ENCODE results near the gene CALM3.
"Not testable (repeated sequence)": the region's sequence is repeated elsewhere in the genome, so short reads cannot be mapped to it uniquely, and the experiment has no call there.

The CALM3 gene

GRCh38 chr19:46601318-46602224 is at the start of gene CALM3:
Gene CALM3 (plus strand): TSS chr19:46601330. CDS start chr19:46601435, 105 bp downstream.
- DNase-seq, result no peak

DNA sequence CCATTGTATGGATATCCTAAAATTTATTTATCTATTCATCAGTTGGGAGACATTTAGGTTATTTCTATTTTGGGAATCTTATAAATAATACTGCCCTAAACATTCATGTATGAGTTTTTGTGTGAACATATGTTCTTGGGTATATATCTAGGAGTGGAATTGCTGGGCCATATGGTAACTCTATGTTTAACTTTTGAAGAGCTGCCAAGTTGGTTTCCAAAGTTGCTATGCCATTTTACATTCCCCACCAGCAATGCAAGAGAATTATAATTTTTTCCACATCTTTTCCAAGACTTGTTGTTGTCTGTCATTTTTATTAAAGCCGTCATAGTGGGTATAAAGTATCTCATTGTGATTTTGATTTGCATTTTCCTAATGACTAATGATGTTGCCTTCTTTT is 48.2 kb upstream of the CALM3 start:
- DNase-seq, result no peak

DNA sequence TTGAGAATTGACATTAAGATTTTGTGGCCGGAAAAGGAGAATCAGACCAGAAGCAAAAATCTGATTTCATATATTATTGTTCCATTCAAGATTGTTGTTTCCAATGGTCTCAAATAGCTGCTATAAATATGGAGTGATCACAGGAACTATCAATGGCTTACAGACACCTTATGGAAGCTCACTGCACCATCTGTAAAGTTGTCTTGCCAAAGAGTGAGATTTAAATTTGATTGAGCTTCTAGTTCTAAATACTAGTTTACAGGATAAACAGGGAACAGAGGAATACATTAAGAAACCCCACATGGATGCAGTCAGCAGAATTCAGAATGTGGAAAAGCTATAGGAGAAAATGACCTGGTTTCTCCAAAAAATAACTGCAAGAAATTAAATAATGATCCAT is 47.0 kb upstream of the CALM3 start:
- no peak for DNase-seq

DNA sequence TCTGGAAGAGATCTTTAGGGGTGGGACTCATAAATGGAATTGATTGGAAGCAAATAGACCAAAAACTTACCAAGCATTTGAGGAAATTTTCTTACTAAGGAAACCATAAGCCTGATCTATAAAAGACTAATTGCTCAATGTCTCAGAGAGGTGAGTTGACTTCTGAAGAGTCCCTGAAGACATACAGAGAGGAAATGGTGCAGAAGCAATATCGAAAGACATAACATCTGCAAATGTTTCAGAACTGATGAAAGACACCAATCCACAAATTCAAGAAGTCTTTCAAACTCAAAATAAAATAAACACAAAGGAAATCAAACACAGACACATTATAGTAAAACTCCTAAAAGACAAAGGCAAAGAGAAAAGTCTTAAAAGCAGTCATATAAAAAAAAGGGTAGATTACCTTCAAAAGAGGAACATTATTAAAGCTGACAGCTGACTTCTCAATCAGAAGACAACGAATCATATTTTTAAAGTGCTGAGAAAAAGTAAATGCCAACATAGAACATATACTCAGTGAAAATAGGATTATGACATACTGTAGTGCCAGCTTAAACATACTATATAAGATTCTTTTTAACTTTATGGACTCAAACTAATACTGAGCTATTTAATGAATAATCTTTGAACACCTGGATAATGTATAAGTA is 45.4 kb upstream of the CALM3 start:
- DNase-seq, result no peak

- not testable (repeated sequence) for DNase-seq
These were observed 44.7 kb upstream of the CALM3 start for GRCh38 chr19:46556471-46556870.

DNA sequence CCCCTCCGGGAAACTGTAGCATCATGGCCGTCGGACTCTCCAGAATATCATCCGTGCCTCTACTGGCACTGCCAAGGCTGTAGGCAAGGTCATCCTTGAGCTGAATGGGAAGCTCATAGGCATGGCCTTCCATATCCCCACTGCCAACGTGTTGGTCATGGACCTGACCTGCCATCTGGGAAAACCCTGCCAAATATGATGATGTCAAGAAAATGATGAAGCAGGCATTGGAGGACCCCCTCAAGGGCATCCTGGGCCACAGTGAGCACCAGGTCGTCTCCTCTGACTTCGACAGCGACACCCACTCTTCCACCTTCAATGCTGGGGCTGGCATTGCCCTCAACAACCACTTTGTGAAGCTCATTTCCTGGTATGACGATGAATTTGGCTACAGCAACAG is 41.9 kb upstream of the CALM3 start:
- no peak for DNase-seq

DNA sequence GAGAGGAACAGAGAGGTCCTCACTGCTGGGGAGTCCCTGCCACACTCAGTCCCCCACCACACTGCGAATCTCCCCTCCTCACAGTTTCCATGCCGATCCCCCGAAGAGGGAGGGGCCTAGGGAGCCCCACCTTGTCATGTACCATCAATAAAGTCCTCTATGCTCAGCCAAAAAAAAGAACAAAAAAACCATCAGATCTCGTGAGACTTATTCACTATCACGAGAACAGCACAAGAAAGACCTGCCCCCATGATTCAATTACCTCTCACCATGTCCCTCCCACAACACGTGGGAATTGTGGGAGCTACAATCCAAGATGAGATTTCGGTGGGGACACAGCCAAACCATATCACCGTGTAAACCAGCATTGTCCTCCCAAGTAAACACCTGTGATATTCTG is 41.5 kb upstream of the CALM3 start:
- not testable (repeated sequence) for DNase-seq

DNA sequence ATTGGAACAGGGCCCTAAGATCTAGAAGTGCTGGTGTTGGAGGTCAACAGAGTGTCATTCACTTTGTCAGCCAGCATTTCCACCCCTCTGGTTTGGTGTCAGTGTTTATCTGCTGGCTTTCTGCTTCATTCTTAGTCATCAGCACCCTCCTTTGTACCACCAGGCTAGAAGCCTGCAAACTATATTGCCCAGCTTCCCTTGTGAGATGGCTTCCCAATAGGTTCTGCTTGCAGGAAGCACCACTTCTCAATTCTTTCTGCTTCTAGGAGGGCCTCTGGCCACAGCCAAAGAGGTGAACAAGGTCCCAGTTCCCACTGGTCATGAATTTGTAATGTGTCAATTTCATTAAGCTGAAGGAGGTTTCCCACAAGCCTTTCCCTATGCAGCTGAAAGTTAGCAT is 36.4 kb upstream of the CALM3 start:
- DNase-seq, result no peak

DNA sequence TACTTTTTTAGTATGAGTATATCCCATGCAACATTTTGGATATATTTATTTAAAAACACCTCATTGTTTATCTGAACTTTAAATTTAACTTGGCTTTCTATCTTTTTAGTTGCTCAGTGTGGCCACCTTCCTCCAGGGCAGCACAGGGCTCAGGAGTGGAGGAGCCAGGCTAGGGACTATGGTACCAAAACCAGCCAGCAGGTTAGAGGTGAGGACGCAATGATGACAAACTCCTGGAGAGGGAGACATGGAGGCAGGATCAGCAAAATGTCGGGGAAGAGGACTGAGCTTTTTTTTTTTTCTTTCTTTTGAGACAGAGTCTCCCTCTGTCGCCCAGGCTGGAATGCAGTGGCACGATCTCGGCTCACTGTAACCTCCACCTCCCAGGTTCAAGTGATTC is 29.6 kb upstream of the CALM3 start:
- no peak for DNase-seq

GRCh38 chr19:46573679-46574498 is 27.2 kb upstream of the CALM3 start:
- no peak for DNase-seq

DNA sequence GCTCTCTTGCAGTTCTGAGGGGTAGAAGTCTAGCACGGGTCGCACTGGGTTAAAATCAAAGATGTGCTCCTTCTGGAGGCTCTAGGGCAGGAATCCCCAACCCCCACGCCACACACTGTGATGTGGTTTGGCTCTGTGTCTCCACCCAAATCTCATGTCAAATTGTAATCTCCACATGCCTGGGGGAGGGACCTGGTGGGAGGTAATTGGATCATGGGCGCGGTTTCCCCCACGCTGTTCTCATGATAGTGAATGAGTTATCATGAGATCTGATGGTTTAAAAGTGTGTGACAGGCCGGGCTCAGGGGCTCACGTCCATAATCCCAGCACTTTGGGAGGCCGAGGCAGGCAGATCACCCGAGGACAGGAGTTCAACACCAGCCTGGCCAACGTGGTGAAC is 26.6 kb upstream of the CALM3 start:
- peak; percentile 59 for DNase-seq

GRCh38 chr19:46578450-46578849 is 22.7 kb upstream of the CALM3 start:
- no peak for DNase-seq

DNA sequence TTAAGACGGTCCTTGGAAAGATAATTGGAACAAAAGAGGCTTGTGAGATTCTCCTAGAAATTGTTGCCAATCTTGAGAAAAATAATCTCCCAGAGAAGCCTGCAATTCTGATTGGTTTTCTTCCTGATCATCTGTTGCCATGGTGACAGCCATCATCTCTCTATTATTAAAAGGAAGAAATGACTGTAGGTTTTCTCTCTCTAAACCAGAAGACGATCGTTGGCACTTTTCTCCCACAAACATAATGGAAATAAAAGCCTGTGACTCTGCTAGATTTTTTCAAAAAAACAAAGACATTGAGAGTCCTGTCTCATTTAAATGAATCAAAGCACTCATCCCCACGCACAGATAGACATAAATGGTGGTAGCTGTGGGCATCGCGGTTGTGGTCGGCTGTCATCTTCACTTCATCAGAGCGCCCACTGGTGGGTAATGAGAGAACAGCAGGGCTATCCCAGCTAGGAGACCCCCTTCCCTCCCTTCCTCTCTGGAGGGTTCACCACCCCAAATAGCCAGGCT is 21.7 kb upstream of the CALM3 start:
- peak; percentile 76 for DNase-seq

DNA sequence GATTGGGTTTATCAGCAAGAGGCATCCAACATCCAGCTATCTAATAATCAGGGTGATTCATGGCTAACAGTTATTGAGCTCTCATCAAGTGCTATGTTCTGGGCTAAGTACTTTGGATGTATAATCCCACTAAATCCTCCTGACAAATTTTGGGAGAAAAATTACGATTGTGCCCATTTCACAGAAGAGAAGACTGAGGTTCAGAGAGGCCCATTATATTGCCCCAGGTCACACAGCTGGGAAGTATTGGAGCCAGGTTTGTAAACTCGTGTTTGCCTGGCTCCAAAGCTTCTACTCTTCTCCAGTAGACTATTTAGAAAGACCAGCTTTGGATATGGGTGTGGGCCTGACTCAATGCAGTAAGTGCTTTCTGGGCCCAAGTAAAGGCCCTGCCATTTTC is 20.9 kb upstream of the CALM3 start:
- DNase-seq, result no peak

DNA sequence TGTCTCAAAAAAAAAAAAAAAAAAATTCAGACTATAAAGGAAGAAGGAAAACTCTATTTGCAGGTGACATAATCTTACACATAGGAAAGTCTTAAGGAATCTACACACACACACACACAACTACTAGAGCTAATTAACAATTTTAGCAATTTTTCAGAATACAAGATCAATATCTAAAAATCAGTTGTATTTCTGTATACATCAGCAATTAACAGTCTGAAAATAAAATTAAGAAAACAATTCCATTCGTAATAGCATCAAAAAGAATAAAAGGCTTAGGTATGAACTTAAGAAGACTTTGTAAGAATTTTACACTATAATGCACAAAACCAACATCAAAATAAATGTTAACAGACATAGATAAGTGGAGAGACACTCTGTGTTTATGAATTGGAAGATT is 15.6 kb upstream of the CALM3 start:
- DNase-seq, result no peak

- DNase-seq, result no peak
These were observed 14.8 kb upstream of the CALM3 start for GRCh38 chr19:46586294-46586693.

DNA sequence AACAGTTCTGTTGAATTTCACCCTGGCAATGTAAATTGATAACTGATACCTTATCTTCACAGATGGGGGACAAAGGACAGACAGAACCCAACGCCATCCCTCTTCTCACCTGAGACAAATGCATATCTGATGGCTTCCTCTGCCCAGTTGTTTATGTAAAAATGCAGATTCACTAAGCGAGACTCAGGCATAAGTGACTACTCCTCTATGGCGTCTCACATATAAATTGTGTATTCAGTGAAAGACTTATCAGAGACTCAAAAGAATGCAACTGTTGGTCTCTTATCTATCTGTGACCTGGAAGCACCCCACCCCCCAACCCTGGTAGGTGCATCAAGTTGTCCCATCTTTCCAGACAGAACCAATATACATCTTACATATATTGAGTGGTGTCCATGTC is 13.3 kb upstream of the CALM3 start:
- DNase-seq, result no peak

DNA sequence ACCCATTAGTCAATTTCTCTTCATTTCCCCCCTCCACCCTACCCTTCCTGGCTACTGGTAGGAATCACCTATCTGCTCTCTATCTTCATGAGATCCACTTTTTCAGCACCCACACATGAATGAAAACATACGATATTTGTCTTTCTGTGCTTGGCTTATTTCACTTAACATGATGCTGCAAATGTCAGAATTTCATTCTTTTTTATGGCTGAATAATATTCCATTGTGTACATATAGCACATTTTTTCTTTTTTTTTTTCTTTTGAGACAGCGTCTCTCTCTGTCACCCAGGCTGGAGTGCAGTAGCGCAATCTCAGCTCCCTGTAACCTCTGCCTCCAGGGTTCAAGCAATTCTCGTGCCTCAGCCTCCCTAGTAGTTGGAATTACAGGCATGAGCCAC is 9.9 kb upstream of the CALM3 start:
- DNase-seq, result no peak

- no peak for DNase-seq
These were observed 9.3 kb upstream of the CALM3 start for GRCh38 chr19:46591870-46592269.

DNA sequence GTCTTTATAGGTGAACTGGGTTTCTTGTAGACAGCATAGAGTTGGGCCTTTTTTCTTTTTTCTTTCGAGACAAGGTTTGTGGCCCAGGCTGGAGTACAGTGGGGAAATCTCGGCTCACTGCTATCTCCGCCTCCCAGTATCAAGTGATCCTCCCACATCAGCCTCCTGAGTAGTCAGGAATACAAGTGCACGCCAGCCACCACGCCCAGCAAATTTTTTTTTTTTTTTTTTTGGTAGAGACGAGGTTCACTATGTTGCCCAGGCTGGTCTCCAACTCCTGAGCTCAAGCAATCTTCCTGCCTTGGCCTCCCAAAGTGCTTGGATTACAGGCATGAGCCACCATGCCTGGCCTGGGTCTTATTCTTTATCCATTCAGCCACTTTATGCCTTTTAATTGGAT is 5.1 kb upstream of the CALM3 start:
- DNase-seq, result no peak

GRCh38 chr19:46598372-46598917 is 2.7 kb upstream of the CALM3 start:
- no peak for DNase-seq

DNA sequence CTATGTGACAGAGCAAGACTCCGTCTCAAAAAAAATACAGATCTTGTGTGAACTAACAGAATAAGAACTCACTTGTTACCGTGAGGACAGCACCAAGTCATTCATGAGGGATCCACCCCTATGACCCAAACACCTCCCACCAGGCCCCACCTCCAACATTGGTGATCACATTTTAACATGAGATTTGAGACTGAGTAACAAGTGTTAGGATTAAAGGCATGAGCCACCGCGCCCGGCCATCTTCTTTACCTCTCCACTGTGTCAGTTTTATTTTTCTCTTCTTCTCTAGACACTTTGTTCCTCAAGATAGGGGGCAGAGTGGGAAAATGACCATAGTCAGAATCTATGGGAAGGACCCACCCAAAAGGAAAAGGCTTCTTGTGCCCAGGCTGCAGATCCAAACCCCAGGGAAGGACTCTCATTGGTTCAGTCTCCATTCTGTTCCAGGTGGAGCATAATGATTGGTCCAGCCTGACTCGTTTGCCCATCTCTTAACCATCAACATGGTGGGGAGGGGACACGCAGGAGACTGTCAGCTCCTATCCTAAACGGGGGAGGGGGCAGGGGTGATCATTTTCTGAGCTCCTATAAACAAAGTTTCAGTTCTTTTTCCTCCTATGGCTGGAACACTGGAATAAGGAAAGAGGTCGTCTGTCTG is 1.3 kb upstream of the CALM3 start:
- DNase-seq, result no peak
